NB4 (cell line): ENCODE results near the gene NALCN.

Experiments used
- CTCF ChIP-seq: IDR thresholded peaks from one replicate; pipeline ENCODE4 v1.5.1; 2012; ENCODE audit warnings: low read depth, low read length
- MYC ChIP-seq: IDR thresholded peaks from 2 replicates; pipeline ENCODE4 v1.6.1; 2011; ENCODE audit warnings: low read depth, low read length
- POLR2A ChIP-seq: IDR thresholded peaks from 2 replicates; pipeline ENCODE4 v1.6.1; 2011; ENCODE audit warnings: mild to moderate bottlenecking; ENCODE audit not compliant: insufficient read length; ENCODE audit errors: extremely low read depth
- TF ChIP-seq, protein P1 (sequence below): IDR thresholded peaks from 2 replicates; pipeline ENCODE4 v1.6.1; 2011; ENCODE audit warnings: low read depth, low read length

DNA sequence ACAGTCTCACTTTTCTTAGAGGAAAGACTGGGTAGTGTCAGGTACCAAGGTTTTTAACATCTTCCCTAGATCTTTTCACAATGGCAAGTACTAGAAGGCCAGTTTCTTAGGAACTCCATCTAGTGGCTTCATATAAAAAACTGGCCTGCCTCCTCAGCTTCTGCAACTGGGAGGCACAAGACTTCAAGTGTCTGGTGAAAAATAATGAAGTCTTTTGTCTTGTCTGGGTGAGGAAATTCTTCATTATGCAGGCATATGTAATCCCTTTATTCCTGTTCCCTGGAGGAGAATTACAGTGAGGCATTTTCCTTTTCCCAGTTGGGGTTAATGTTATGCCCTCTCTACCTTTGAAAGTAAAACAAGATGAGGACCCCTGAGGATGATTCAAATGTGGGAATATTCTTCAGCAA lies 300.5 kb downstream of the NALCN start:
- TF ChIP-seq POLR2A: no peak
- no peak for TF ChIP-seq CTCF
- no peak for TF ChIP-seq MYC
- TF ChIP-seq, protein P1, sequence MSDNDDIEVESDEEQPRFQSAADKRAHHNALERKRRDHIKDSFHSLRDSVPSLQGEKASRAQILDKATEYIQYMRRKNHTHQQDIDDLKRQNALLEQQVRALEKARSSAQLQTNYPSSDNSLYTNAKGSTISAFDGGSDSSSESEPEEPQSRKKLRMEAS: no peak
